Inflammatory macrophage treated with lipopolysaccharide for 4 hours (primary cell): ENCODE measurements around the gene TBC1D14.

Experiments
- DNase-seq: peaks from one replicate; pipeline ENCODE4 v3.0.0-alpha.2; 2020

TBC1D14 gene

DNA sequence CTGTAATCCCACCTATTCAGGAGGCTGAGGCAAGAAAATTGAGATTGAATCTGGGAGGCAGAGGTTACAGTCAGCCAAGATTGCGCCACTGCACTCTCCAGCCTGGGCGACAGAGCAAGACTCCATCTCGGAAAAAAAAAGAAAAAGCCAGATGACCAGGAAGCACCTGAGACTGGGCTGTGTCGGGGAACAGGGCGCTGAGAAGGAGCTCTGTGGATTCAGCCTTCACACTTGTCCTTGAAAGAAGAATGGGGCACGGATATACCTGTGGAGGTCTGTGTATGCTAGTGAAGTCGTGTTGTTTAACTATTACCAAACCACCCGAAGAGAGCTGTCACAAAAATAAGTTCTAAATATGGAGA is 94.2 kb downstream of the TBC1D14 start:
- DNase-seq: no peak

DNA sequence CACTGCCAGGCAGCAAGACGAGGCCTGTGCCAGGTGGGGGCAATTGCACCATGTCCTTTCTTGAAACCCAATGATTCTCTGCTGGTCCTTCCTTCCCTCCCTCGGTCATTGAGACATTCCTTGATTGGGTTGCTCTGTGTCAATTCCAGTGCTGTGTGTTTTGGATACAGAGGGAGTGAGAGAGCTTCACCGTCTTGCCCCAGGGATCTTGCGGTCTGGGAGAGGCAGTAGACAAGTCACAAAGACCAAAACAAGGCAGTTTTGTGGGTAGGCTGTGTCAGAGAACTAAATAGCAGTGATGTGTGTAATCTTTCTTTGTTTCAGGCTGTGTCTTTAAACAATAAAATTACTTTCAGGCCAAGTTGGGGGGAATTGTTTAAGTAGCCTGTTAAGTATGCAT is 94.7 kb downstream of the TBC1D14 start:
- DNase-seq: no peak

DNA sequence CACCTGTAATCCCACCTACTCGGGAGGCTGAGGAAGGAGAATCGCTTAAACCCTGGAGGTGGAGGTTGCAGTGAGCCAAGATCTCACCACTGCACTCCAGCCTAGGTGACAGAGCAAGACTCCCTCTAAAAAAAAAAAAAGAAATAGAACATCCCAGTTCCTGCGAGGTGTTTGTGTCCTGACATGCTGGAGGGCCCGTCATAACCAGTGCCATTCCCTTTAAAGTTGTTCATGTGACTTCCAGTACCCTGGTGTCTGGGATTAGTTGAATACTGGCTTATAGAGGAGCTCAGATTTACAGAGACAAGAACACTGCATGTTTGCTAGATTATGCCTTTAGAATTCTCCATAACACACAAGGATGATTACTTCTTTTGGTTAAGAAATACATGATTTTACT is 95.9 kb downstream of the TBC1D14 start:
- DNase-seq: no peak

DNA sequence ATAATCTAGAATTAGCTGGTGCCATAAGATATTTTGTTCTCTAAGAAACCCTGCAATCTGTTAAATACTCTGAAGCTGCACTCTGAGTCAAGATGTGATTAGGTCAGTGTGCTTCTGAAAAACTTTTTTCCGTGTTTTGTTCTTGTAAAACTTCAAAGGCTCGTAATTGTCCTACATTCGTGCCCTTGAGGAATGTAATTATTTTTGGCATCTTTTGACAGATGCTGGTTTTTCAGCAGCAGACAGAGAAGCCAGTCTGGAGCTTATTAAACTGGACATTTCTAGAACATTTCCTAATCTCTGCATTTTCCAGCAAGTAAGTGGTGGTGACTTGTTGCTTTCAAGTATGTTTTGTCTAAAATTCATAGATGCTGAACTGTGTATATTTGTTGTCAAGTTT is 96.8 kb downstream of the TBC1D14 start:
- no peak for DNase-seq

DNA sequence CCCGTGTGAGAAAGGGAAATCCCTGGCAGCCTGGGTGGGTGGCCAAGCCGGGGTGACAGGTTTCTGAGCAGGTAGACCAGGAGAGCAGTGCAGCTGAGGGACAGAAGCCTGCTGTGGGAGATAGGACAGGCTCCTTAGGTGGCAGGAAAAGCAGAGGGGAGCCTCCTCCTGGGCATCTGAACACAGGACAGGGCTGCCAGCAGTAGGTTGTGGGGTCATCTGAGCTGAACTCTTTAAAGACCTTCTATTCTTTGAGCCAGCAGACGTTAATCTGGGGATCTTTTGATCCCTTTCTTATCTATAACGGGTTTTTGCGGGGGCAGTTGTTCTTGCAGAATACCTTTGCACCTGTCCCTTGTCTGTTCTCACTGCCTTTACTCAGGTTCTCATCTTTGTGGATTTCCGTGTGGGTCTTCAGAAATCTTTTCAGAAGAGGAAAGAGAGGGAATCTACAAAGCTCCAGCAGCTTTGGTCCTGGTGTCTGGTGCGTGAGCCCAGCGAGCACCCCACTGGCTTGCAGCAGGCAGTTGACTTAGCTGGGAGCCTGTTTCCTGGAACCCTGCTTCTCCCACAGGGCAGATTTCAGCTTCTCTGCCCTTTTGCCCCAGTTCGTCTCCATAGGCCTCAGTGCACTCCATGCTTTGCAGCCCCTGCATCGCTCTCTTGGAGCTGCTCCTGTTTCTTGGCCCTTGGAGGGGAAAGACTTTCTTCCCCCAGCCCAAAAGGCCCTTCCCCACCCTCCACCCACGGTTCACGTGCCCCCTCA is 97.7 kb downstream of the TBC1D14 start:
- DNase-seq: no peak

- DNase-seq: no peak
Observed at GRCh38 chr4:7007944-7008343, 98.3 kb downstream of the TBC1D14 start.

GRCh38 chr4:7009564-7009963 is 99.9 kb downstream of the TBC1D14 start:
- no peak for DNase-seq

DNA sequence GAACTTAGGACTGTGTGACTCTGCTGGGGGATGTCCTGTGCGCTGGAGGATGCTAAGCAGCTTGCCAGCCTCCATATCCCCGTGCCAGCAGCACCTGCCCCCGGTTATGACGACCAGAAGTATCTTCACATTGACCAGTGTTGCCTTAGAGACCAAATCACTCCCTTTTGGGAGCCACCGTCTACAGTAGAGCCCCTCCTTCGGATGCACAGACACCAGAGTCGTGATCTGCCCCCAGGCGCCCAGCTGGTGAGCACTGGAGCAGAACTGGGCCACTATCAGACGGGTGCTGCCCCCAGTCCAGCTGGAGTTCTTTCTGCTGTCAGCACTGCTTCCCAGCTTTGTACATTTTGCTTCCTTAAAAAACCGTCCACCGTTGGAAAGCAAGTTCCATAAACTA is 103.5 kb downstream of the TBC1D14 start:
- DNase-seq: no peak

DNA sequence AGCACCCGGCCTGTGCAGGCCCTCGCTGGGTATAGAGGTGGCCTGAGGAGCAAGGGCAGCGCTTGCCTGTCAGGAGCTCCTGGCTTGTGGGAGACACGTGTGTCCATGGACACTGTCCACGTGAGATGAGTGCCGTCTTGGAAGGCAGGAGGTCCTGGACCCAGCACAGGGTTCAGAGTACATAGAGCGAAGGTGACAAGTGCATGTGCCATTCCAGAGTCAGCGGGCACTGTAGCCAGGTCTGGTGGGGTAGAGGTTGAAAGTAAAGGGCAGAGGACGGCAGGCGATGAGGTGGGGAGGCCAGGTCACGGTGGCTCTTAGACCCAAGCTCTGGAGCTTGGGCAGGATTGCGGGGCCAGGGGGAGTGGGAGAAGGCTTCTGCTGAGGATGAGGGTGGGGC is 105.2 kb downstream of the TBC1D14 start:
- DNase-seq: no peak

DNA sequence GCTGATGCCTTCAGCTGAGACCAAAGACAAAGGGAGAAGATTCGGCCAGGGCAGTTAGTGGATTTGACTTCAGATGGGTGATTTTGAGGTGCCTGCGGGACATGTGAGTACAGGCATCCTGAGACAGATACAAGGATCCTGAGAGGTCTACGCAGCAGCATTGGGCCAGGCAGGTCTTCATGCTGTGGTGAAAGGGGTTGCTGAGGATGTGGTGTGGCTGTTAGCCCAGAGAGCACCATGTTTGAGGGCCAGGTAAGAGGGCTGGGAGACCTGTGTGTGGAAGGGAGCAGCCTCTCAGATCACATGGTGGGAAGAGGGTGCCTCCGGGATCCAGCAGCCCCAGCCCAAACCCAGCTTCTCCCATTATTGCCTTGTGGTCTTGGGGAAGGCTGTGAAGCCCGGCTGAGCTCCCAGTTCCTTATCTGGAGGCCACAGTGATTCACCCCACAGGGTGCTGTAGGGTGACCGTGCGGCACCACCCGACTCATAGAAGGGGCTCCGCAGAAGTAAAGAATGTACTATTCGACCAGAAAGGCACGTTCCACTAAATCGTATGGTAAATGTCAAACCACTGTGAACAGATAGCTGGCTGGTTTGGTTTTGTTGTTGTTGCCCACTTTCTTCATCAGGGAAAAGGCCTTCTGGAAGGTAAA is 105.9 kb downstream of the TBC1D14 start:
- DNase-seq: no peak

GRCh38 chr4:7016086-7016485 is 106.5 kb downstream of the TBC1D14 start:
- no peak for DNase-seq

- DNase-seq: no peak
Observed at GRCh38 chr4:7016512-7016911, 106.9 kb downstream of the TBC1D14 start.

- no peak for DNase-seq
Observed at GRCh38 chr4:7017446-7018048, 107.9 kb downstream of the TBC1D14 start.

GRCh38 chr4:7018281-7018680 is 108.7 kb downstream of the TBC1D14 start:
- DNase-seq: no peak

DNA sequence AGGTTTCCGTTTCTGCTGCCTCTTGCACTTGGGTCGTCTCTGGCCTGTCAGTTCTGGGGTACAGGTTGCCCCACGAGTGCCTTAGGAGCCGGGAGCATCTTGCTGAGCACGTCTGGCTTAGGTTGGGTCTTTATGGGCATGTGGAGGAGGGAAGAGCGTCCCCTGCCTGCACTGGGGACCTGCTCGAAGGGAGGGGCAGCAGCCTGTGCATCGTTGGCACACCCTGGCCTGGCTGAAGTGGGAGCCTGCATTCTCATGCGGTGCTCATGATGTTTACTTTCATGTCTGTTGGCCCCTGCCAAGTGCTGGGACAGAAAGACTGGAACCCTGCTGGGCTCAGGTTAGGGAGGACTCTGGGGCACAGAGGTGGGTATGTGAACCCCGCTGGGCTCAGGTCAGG is 109.7 kb downstream of the TBC1D14 start:
- DNase-seq: no peak

- no peak for DNase-seq
Observed at GRCh38 chr4:7020290-7020689, 110.7 kb downstream of the TBC1D14 start.

DNA sequence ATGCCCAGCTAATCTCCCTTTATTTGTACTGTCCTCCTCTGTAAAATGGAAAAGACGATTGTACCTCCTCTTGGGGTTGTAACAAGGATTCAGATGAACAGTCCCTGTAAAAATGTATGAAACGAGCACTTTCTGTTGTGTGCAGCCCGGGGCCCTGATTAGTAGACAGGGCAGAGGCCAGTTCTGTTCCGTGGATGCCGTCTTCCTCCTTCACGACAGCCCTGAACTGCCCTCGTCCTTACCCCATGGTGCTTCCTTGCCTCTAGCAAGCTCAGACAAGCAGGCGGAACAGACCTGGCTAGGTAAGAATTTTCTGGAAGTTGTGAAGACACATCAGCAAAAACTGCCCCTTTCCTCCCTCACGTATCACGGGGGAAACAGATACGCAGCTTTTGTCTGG is 111.2 kb downstream of the TBC1D14 start:
- no peak for DNase-seq

- no peak for DNase-seq
Observed at GRCh38 chr4:7021355-7021754, 111.7 kb downstream of the TBC1D14 start.

DNA sequence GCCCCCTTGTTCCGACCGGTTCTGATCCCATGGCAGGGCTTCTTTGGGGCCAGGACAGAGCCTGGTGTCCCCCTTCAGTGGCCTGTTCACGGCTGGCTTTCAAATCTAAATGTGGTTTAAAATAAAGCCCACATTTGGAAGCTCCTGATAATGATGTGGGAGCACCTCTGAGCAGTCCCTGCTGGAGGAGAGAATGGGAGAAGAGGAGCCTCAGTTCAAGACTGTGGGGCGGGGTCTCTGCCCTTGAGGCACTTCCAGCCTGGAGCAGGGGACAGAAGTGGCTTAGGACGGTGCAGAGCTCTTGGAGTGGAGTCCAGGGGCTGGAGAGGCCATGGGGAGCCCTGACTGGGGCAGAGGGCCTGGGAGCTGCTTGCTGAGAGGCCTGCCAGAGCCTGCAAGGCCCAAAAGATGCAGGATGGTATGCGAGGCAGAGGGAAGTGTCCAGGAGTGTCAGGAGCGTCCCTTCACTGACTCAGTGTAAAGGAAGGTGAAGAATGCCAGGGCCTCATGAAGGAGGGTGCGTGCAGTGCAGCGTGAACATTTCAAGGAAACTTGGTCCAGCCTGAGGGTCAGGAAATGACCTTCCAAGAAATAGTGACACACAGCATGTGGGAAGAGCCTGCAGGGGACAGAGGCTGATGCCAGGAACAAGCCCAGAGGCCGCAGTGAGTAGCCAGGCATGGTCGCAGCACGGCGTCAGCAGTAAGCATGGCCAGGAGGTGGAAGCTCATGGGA is 112.5 kb downstream of the TBC1D14 start:
- no peak for DNase-seq

GRCh38 chr4:7023486-7023885 is 113.9 kb downstream of the TBC1D14 start:
- no peak for DNase-seq

DNA sequence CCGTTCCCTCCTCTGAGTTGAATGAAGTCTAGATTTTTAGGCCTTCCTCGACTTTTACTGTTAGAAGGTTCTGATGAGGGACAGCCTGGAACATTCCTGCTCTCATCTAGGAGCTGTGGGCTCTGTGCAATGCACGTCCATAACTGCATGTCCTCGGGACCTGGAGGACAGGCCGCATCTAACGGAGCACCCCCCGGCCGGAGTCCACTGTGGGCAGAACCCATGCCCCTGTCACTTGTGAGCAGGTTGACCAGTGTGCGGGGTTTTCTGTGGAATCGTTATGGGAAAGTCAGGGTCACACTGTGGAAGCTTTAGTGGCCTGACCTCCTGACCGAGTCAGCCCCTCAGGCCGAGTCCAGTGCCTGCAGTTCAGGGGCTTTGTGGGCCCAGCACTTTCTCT is 114.3 kb downstream of the TBC1D14 start:
- no peak for DNase-seq

DNA sequence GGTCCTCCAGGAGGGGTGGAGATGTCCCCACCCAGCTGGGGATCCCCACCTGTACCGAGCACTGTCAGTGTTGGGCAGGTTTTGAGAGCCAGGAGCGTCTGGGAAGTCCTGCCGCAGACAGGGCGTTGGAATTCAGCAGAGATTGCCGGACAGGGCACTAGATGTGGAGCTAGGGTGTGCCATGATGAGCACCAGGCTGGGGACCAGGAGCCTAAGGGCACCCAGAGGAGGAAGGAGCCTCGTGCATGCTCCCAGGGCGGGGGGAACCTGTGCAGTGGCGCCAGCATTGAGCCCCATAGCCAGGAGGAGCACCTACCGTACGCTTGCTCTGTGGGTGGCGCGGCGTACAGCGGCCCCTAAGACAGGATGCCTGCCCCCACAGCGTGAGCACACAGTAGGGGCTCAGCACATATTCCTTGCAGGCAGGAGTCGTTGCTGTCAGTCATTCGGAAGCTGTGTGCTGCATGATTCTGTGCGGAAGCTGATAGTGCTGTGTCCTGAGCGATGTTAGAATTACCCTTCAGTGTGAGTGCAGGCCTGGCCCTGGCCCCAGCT is 114.8 kb downstream of the TBC1D14 start:
- no peak for DNase-seq

DNA sequence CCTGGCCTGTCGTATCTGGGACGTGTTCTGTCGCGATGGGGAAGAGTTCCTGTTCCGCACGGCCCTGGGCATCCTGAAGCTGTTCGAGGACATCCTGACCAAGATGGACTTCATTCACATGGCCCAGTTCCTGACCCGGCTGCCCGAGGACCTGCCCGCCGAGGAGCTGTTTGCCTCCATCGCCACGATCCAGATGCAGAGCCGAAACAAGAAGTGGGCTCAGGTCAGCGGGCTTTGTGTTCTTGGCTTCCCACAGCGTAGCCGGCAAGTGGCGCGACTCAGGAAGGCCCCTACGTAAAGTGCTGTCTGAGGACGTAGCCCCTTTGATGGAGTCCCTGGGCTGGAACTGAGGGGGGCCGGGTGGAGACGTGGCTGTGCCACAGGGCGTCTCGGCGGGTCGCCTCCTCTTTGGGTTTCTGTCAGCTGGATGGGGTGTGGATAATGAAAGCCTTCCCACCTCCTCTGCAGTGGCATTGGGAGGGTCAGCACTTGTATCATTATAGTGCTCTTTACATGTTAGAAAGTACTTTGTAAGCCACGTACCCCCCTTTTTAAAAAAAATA is 115.5 kb downstream of the TBC1D14 start:
- DNase-seq: no peak
